PC-9 (cell line): ENCODE data around the gene RAVER1. TPM values are rescaled to one million over a fixed set of nuclear protein-coding genes. Genes with fewer than 3 reads are reported as not detected.
"Not testable (repeated sequence)": the region's sequence is repeated elsewhere in the genome, so short reads cannot be mapped to it uniquely, and the experiment has no call there.

Experiments
- BruUV-seq: library from RNA; stranded (reverse); fragments of 400-500 nt; replicated peaks from 2 replicates; lab custom pipeline; 2021; lab: Mats Ljungman, UMichigan
- CTCF ChIA-PET: fragments of 300-600 bp; sonication (Branson Sonifier 250); formaldehyde crosslinking; loops from one replicate; lab custom pipeline; 2022; ENCODE audit warnings: antibody characterized with exemption; lab: Charles Lee
- POLR2A ChIA-PET: fragments of 300-600 bp; sonication (Branson Sonifier 250); formaldehyde crosslinking; loops from one replicate; lab custom pipeline; 2022; ENCODE audit warnings: antibody characterized with exemption; ENCODE audit not compliant: unreplicated experiment; lab: Charles Lee
- DNase-seq, 2 experiments: peaks; one replicate each; pipeline versions ENCODE4 v3.0.0 to v3.0.0-alpha.2; 2015 to 2022; ENCODE audit warnings: mixed read lengths in 1 of 2
- H2AFZ ChIP-seq: fragments of 200-600 bp; sonication (generic); 2 replicates; pipeline ENCODE4 v1.8.1; 2017; ENCODE audit warnings: antibody characterized with exemption
- H3F3A ChIP-seq: fragments of 200-600 bp; sonication (generic); 2 replicates; pipeline ENCODE4 v1.8.1; 2017; ENCODE audit warnings: antibody characterized with exemption, mild to moderate bottlenecking, low read depth; ENCODE audit not compliant: insufficient read depth
- H3K27ac ChIP-seq: fragments of 200-600 bp; sonication (generic); 2 replicates; pipeline ENCODE4 v1.6.1; 2016; ENCODE audit warnings: mixed run types
- H3K27me3 ChIP-seq: fragments of 200-600 bp; sonication (generic); 2 replicates; pipeline ENCODE4 v1.6.1; 2016; ENCODE audit warnings: low read depth, mixed run types; ENCODE audit not compliant: insufficient read depth
- H3K36me3 ChIP-seq: fragments of 200-600 bp; sonication (generic); 2 replicates; pipeline ENCODE4 v1.6.1; 2016; ENCODE audit warnings: low read depth, mixed run types
- H3K4me1 ChIP-seq: fragments of 200-600 bp; sonication (generic); replicated peaks from 2 replicates; pipeline ENCODE4 v1.6.1; 2016; ENCODE audit warnings: mixed run types; ENCODE audit not compliant: insufficient read depth
- H3K4me2 ChIP-seq: fragments of 200-600 bp; sonication (generic); 2 replicates; pipeline ENCODE4 v1.6.1; 2017; ENCODE audit warnings: mixed run types
- H3K4me3 ChIP-seq: fragments of 200-600 bp; sonication (generic); 2 replicates; pipeline ENCODE4 v1.6.1; 2016; ENCODE audit warnings: mixed run types
- H3K79me2 ChIP-seq: fragments of 200-600 bp; sonication (generic); 2 replicates; pipeline ENCODE4 v1.6.1; 2017; ENCODE audit warnings: low read depth, mixed run types
- H3K9me2 ChIP-seq: fragments of 200-600 bp; sonication (generic); 2 replicates; pipeline ENCODE4 v1.8.1; 2017; ENCODE audit warnings: mild to moderate bottlenecking; ENCODE audit not compliant: insufficient read depth
- H3K9me3 ChIP-seq: fragments of 200-600 bp; sonication (generic); 2 replicates; pipeline ENCODE4 v1.8.1; 2016; ENCODE audit warnings: low read depth; ENCODE audit not compliant: insufficient read depth
- H4K20me1 ChIP-seq: fragments of 200-600 bp; sonication (generic); 2 replicates; pipeline ENCODE4 v1.8.1; 2017; ENCODE audit not compliant: insufficient read depth
- EZH2 ChIP-seq: fragments of 200-600 bp; sonication (generic); IDR thresholded peaks from 2 replicates; pipeline ENCODE4 v1.8.0; 2017; ENCODE audit warnings: antibody characterized with exemption, low read depth
- intact Hi-C: fragments of 100-400 bp; cut with micrococcal nuclease; formaldehyde crosslinking; loops from one replicate; pipeline ENCODE4 v1.10.0; 2022; ENCODE audit not compliant: unreplicated experiment
- total RNA-seq: library from RNA; stranded (reverse); gene quantifications from 2 replicates; pipeline ENCODE4 v1.2.3, GENCODE V29; 2021
- TF ChIP-seq, protein P1 (sequence below): fragments of 200-600 bp; sonication (generic); conservative IDR thresholded peaks from 2 replicates; pipeline ENCODE4 v1.6.1; 2017; ENCODE audit warnings: mixed run types, antibody characterized with exemption, mild to moderate bottlenecking, moderate library complexity

The RAVER1 gene
- total RNA-seq, 1 experiment from 2014 or later, result 52.9 TPM

DNA sequence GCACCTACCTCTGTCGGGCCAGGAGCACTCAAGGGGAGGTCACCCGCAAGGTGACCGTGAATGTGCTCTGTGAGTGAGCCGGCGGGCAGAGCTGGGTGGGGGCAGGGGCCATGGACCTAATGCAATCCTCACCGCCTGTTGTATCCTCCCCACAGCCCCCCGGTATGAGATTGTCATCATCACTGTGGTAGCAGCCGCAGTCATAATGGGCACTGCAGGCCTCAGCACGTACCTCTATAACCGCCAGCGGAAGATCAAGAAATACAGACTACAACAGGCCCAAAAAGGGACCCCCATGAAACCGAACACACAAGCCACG, 48.4 kb downstream of the RAVER1 start:
- no TSS peak for BruUV-seq
- DNase-seq, result no peak
- no peaks in the 10 kb centered on the region for H3K9me3 ChIP-seq
- H3K79me2 ChIP-seq, result no peaks in the 10 kb centered on the region
- H3K27me3 ChIP-seq, result no peaks in the 10 kb centered on the region
- no peak overlapping the region for H3K27ac ChIP-seq
- intact Hi-C loops, result no loop called here
- no peak overlapping the region for H3K4me3 ChIP-seq
- H3K36me3 ChIP-seq, result peaks cover 9% of the 10 kb centered on the region; the same call in 1 of the 2 replicates
- H3F3A ChIP-seq, result peaks cover 33% of the 10 kb centered on the region
- no peaks in the 10 kb centered on the region for H4K20me1 ChIP-seq
- H3K4me2 ChIP-seq, result no peak overlapping the region
- H2AFZ ChIP-seq, result no peak overlapping the region
- TF ChIP-seq EZH2, result no peak
- H3K9me2 ChIP-seq, result no peaks in the 10 kb centered on the region
- CTCF ChIA-PET, result no interaction called here
- POLR2A ChIA-PET, result no interaction called here
- peaks cover 26% of the 10 kb centered on the region for H3K4me1 ChIP-seq

DNA sequence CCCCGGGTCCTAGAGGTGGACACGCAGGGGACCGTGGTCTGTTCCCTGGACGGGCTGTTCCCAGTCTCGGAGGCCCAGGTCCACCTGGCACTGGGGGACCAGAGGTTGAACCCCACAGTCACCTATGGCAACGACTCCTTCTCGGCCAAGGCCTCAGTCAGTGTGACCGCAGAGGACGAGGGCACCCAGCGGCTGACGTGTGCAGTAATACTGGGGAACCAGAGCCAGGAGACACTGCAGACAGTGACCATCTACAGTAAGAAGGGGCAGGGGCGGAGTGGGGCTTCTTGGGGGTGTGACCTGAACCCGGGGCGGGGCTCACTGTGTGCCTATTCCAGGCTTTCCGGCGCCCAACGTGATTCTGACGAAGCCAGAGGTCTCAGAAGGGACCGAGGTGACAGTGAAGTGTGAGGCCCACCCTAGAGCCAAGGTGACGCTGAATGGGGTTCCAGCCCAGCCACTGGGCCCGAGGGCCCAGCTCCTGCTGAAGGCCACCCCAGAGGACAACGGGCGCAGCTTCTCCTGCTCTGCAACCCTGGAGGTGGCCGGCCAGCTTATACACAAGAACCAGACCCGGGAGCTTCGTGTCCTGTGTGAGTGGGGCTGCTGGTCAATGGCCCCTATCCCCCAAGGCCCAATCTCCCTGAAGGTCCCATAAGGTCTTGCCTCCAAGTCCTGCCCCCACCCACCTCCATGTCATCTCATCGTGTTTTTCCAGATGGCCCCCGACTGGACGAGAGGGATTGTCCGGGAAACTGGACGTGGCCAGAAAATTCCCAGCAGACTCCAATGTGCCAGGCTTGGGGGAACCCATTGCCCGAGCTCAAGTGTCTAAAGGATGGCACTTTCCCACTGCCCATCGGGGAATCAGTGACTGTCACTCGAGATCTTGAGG, 49.0 kb downstream of the RAVER1 start:
- no peak for TF ChIP-seq EZH2
- TF ChIP-seq, protein P1, sequence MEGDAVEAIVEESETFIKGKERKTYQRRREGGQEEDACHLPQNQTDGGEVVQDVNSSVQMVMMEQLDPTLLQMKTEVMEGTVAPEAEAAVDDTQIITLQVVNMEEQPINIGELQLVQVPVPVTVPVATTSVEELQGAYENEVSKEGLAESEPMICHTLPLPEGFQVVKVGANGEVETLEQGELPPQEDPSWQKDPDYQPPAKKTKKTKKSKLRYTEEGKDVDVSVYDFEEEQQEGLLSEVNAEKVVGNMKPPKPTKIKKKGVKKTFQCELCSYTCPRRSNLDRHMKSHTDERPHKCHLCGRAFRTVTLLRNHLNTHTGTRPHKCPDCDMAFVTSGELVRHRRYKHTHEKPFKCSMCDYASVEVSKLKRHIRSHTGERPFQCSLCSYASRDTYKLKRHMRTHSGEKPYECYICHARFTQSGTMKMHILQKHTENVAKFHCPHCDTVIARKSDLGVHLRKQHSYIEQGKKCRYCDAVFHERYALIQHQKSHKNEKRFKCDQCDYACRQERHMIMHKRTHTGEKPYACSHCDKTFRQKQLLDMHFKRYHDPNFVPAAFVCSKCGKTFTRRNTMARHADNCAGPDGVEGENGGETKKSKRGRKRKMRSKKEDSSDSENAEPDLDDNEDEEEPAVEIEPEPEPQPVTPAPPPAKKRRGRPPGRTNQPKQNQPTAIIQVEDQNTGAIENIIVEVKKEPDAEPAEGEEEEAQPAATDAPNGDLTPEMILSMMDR, result no peak
- ChIA-PET POLR2A (interaction anchor here (0.6 to 1.0 kb wide), 3 partner anchors 14 to 210 kb away, joined by 3 to 5 read pairs (median 3); partner anchors contain the start of genes ICAM1 and RAVER1), CTCF (no interaction called here)
- H3K9me3 ChIP-seq, result no peaks in the 10 kb centered on the region
- H3K36me3 ChIP-seq, result peaks cover 9% of the 10 kb centered on the region; the same call in 1 of the 2 replicates
- peaks cover 35% of the 10 kb centered on the region for H3F3A ChIP-seq
- H3K4me3 ChIP-seq, result no peak overlapping the region
- no peaks in the 10 kb centered on the region for H3K79me2 ChIP-seq
- no peaks in the 10 kb centered on the region for H3K9me2 ChIP-seq
- no TSS peak for BruUV-seq
- H4K20me1 ChIP-seq, result no peaks in the 10 kb centered on the region
- H2AFZ ChIP-seq, result no peak overlapping the region
- H3K27me3 ChIP-seq, result no peaks in the 10 kb centered on the region
- intact Hi-C loops, result no loop called here
- H3K4me2 ChIP-seq, result no peak overlapping the region
- DNase-seq, result no peak
- H3K4me1 ChIP-seq, result peaks cover 33% of the 10 kb centered on the region
- H3K27ac ChIP-seq, result no peak overlapping the region

DNA sequence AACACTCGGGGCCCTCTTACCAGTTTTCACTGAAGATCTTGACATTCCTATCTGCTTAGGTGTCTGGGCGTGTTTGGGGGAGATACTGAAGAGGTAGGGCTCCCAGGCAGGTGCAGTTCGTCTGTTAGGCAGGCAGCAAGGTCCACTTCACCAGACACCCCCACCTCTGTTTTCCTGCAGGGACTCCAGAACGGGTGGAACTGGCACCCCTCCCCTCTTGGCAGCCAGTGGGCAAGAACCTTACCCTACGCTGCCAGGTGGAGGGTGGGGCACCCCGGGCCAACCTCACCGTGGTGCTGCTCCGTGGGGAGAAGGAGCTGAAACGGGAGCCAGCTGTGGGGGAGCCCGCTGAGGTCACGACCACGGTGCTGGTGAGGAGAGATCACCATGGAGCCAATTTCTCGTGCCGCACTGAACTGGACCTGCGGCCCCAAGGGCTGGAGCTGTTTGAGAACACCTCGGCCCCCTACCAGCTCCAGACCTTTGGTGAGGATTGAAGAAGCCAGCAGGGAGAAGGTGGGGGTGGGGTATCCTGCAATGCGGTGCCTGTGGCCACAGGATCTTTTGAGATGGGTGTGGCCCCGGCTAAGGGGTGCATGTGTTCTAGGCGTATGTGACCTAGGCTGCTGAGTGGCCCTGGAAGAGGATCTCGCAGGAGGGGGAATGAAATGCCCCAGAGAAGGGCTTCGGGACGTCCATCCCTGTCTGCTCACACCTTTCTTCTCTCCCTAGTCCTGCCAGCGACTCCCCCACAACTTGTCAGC, 49.8 kb downstream of the RAVER1 start:
- Histone ChIP-seq H4K20me1 (no peaks in the 10 kb centered on the region), H3K9me2 (no peaks in the 10 kb centered on the region), H3K4me2 (peak overlapping the region; percentile 54), H3K4me3 (peak overlapping the region; percentile 2; the same call in 1 of the 2 replicates), H3K4me1 (peaks cover 37% of the 10 kb centered on the region), H3F3A (peaks cover 42% of the 10 kb centered on the region), H3K79me2 (no peaks in the 10 kb centered on the region), H3K36me3 (peaks cover 9% of the 10 kb centered on the region; the same call in 1 of the 2 replicates), H2AFZ (no peak overlapping the region), H3K27me3 (no peaks in the 10 kb centered on the region), H3K27ac (peak overlapping the region; percentile 60), H3K9me3 (no peaks in the 10 kb centered on the region)
- TF ChIP-seq, protein P1, result no peak
- no peak for TF ChIP-seq EZH2
- ChIA-PET POLR2A (interaction anchor here (0.6 to 1.0 kb wide), 3 partner anchors 13 to 210 kb away, joined by 3 to 5 read pairs (median 3); partner anchors contain the start of genes ICAM1 and RAVER1), CTCF (interaction anchor here (0.6 kb wide), 1 partner anchor 31 kb away, joined by 3 read pairs; no protein-coding TSS in a partner anchor)
- peak; percentile 71 to 87 for DNase-seq
- intact Hi-C loops, result no loop called here
- BruUV-seq, result TSS peak; percentile 58

DNA sequence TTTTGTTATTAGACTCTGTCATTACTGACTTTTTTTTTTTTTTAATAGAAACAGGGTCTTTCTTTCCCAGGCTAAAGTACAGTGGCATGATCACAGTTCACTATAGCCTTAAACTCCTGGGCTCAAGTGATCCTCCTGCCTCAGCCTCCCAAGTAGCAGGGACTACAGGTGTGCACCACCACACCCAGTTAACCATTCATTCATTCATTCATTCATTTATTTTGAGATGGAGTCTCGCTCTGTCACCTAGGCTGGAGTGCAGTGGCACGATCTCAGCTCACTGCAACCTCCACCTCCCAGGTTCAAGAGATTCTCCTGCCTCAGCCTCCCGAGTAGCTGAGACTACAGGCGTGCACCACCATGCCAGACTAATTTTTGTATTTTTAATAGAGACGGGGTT, 51.3 kb downstream of the RAVER1 start:
- H2AFZ ChIP-seq, DNase-seq, BruUV-seq, H3K36me3 ChIP-seq, H4K20me1 ChIP-seq, H3K4me3 ChIP-seq, H3K9me3 ChIP-seq, CTCF ChIA-PET, H3K27me3 ChIP-seq, H3K79me2 ChIP-seq, intact Hi-C loops, H3K9me2 ChIP-seq: not testable (repeated sequence)
- POLR2A ChIA-PET, result interaction anchor here (0.6 kb wide), 1 partner anchor 52 kb away, joined by 26 read pairs; no protein-coding TSS in a partner anchor
- H3F3A ChIP-seq, result peaks cover 42% of the 10 kb centered on the region
- peak overlapping the region; percentile 60; the same call in 1 of the 2 replicates for H3K27ac ChIP-seq
- 0 out of 2 replicates have a peak overlapping the region, but pooled peaks have one; percentile 21 for H3K4me2 ChIP-seq
- H3K4me1 ChIP-seq, result peaks cover 37% of the 10 kb centered on the region
